PFSK-1 (cell line): ENCODE results near the gene SCUBE1.

Experiments used
- FOXP2 ChIP-seq: optimal IDR thresholded peaks from 2 replicates; pipeline ENCODE3; 2011; ENCODE audit warnings: borderline replicate concordance, control low read depth, inconsistent platforms; ENCODE audit not compliant: insufficient read depth; ENCODE audit errors: extremely low read length, extremely low read depth
- POLR2AphosphoS5 ChIP-seq: IDR thresholded peaks from 2 replicates; pipeline ENCODE4 v1.6.1; 2012; ENCODE audit warnings: low read depth, mild to moderate bottlenecking, control low read depth, low read length, moderate library complexity
- REST ChIP-seq, 2 experiments: IDR thresholded peaks; 2 replicates each; pipeline versions ENCODE4 v1.6.1 to v1.8.0; 2011 to 2012; ENCODE audit warnings: low read depth in 2 of 2, low read length in 2 of 2, control low read depth in 1 of 2, inconsistent platforms in 1 of 2, mild to moderate bottlenecking in 1 of 2, moderate library complexity in 1 of 2; ENCODE audit not compliant: insufficient read depth in 1 of 2
- SIN3A ChIP-seq: IDR thresholded peaks from 2 replicates; pipeline ENCODE4 v1.6.1; 2012; ENCODE audit warnings: mild to moderate bottlenecking, low read length, moderate library complexity, borderline replicate concordance; ENCODE audit not compliant: insufficient read depth
- TAF1 ChIP-seq: IDR thresholded peaks from 2 replicates; pipeline ENCODE4 v1.6.1; 2012; ENCODE audit warnings: low read length, control low read depth, borderline replicate concordance; ENCODE audit not compliant: insufficient read depth

The SCUBE1 gene

GRCh38 chr22:43173976-43174720 is 169.0 kb downstream of the SCUBE1 start:
- no peak for TF ChIP-seq REST (IDR thresholded peaks at IDR 0.05; ENCODE audit: insufficient read depth in 1 of 2, low read depth in 2 of 2, low read length in 2 of 2)
- no peak for TF ChIP-seq TAF1
- no peak for TF ChIP-seq SIN3A
- TF ChIP-seq POLR2AphosphoS5, result no peak
- no peak for TF ChIP-seq FOXP2

- TF ChIP-seq POLR2AphosphoS5, result no peak
- no peak for TF ChIP-seq REST (IDR thresholded peaks at IDR 0.05; ENCODE audit: insufficient read depth in 1 of 2, low read depth in 2 of 2, low read length in 2 of 2)
- no peak for TF ChIP-seq SIN3A
- no peak for TF ChIP-seq TAF1
- no peak for TF ChIP-seq FOXP2
Observed at GRCh38 chr22:43173566-43173965, 169.6 kb downstream of the SCUBE1 start.

GRCh38 chr22:43172191-43172590 is 171.0 kb downstream of the SCUBE1 start:
- TF ChIP-seq POLR2AphosphoS5, result no peak
- no peak for TF ChIP-seq TAF1
- no peak for TF ChIP-seq FOXP2
- TF ChIP-seq REST (IDR thresholded peaks at IDR 0.05; ENCODE audit: insufficient read depth in 1 of 2, low read depth in 2 of 2, low read length in 2 of 2), result no peak
- TF ChIP-seq SIN3A, result no peak

- TF ChIP-seq POLR2AphosphoS5 (no peak), REST (IDR thresholded peaks at IDR 0.05; ENCODE audit: insufficient read depth in 1 of 2, low read depth in 2 of 2, low read length in 2 of 2) (no peak), SIN3A (no peak), TAF1 (no peak), FOXP2 (no peak)
Observed at GRCh38 chr22:43171607-43172006, 171.6 kb downstream of the SCUBE1 start.

- no peak for TF ChIP-seq TAF1
- no peak for TF ChIP-seq SIN3A
- TF ChIP-seq REST (IDR thresholded peaks at IDR 0.05; ENCODE audit: insufficient read depth in 1 of 2, low read depth in 2 of 2, low read length in 2 of 2), result no peak
- no peak for TF ChIP-seq FOXP2
Observed at GRCh38 chr22:43171019-43171491, 172.1 kb downstream of the SCUBE1 start.
